Measurements from ENCODE around the gene USP25.

Gene USP25

DNA sequence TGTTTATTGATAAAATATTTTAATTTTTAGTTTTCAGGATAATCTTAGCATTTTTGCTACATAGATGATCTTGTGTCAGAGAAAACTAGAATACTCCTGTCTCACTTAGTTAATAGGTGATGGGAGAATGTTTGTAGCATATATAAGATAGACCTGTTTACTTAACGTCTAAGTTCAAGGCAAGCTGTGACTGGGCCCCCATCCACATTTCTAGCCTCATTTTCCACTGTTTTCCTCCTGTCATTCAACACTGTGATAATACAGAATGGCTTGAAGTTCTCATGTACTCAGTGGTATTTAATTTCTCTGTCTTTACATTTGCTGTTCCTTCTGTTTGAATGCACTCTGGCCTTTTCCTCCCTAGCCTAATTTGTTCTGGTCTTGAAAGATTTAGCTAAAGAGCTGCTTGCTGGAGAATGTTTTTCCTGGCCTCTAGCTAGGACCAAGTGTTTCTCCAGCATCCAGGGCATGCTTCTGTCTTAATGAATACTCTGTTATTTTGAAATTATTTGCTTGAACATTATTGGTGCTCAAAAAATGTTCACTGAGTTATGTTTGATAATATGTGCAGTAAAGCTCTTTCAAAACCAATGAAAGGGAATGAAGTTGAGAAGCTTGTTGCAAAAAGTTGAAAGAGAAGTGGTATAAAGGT, 37.3 kb downstream of the USP25 start:
- DNase-seq = no peak

DNA sequence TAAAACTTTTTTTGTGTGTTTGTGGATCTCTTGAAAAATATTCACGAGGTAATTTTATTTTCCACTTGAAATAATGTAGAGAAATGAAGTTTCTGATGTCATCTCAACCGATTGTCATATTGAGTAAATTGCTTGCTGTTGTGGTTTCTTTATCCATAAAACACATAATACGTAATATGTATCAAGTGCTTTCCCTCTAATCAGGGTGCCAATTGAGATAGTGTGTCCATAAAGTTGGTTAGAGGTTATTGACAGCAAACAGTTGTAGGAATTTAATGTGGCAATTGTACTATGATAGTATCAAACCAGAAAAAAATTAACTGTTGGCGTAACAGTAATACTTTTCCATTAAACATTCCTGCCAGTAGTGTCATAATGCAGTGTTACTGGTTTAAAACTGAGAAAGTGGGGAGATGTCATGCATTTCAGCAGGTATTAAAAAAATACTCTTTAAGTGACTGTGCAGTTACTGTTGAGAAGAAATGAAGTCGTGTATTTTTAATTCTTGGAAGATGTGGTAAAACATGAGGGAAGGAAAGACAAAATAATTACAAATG, 38.3 kb downstream of the USP25 start:
- DNase-seq = no peak

DNA sequence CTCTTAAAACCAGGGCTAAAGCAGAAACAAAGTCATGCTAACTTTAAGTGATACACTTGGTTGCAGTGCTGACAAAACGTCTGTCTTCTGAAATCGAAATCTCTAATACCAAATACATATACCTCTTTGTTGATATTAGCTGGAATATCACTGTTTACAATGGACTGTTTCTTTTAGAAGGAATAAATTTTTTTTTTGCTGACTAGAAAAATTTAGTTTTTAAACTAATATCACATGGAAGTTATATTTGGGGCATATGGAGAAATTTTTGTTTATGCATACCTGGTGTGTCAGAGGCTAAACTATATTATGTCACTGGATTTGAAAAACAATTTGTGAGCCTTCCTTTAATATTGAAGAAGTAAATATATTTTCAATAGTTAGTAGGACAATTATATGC, 39.1 kb downstream of the USP25 start:
- no peak for DNase-seq

DNA sequence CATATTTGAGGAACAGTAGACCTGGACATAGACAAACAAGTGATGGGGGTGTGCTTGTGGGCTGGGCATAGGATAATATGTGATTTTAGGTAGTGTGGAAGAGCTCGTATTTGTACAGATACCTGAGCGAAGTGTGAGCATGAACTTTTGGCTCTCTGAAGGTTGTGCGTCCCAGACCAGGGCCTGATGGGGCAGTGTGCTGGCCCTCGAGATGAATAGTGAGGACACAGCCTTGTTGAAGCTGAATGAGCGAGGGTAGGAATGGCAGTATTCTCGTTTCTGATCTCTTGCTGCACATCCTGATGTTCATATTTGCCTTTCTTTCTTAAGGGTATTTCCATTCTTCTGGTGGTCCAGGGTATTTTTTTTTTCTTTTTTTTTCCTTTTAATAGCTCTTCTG, 41.5 kb downstream of the USP25 start:
- DNase-seq = no peak

DNA sequence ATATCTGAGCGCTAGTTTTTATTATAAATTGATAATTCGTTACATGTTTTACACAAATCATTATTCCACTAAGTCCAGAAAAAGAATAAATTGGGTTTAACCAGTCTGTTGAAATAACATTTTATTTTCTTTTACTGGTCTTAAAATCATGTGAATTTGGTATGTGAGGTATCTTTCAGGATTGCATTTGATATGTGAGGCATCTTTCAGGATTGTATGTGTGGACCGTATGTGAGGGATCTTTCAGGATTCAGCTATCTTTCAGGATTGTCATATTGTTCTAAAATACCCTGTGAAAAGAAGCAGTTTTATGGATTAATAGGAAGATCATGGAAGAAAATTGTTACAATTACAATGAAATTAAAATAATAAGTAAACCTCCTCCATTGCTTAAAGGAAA, 42.9 kb downstream of the USP25 start:
- no peak for DNase-seq

DNA sequence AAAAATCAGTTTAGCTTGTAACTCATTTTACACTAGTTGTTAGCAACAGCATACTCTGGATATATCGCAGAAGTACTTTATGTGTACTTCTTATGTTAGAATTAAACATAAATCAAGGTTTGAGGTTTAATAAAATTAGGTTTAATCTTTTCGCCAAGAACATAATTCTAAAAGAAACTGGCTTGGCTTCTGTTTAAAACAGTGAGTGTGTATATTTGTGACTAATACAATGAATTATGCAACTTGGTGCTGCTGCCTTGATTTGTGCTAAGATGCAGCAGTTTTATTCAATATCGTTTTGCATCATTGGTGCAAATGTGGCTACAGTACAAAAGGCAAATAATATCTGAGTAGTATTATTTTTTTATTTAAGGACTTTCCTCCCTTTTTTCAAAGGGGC, 44.8 kb downstream of the USP25 start:
- no peak for DNase-seq

DNA sequence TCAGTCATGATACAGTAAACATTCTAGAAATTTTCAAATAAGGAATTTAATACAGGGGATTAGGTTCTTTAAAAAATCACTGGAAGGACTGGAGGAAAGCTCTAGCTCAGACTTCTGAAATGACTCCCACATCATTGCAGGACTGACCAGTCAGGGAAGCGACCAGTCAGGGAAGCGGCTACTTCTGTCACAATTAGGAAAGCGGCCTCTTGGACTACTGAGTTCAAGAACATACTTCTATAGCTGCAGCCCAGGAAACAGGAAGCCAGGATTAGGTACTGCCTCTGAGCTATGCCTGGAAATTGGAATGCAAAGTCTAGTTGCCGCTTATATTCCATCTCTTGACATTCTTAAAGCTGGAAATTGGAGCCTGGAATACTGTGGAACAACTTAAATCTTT, 45.5 kb downstream of the USP25 start:
- DNase-seq = no peak

DNA sequence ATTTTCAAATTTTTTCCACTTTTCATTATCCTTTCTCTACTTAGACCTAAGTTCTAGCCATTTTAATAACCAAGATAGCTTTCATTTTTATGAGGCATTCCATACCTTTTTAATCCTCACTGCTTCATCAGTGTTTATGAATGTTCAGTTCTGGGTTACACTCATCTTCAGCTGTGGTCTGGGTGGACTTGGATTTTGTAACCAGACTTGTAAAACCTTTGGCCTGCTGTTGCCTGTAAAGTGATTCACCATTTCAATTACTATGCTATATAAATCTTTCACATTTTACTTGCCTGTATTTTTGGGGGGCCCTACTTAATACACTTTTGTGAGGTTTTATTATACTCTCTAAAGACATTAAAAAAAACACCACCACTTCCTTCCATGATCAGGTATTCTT, 46.2 kb downstream of the USP25 start:
- no peak for DNase-seq

DNA sequence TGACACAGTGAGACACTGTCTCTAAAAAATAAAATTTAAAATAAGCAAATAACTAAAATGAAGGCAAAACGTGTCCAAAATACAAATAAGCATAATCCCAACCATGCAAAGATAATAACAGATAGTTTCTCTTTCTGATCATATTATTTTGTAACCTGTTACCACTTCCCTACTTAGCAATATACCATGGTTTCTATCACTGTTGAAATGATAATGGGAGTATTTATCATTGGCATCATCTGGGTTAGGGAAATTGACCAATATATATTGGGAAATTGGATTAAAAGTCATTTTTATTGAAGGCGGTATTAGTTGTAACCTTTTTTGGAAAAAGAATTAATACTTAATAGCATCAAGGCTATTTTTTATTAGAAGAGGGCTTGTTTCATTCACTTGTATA, 47.0 kb downstream of the USP25 start:
- no peak for DNase-seq

DNA sequence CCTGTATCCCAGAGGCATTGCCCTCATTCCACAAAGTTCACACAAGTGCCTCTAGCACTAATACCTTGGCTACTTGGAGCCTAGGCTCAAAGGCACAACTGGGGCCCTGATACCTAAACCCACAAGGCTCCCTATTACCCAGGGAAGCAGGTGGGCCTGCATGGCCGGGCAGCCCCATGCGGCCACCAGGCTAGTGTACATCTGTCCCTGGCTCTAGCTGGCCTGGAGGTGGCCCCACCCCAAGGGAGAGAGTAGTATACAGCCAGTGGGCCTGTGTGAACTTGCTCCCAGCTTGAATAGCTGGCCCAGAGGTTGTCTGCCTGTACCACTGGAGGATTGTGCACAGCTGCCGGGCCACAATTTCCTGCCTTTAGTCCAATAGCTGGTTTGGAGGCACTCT, 52.2 kb downstream of the USP25 start:
- DNase-seq = no peak

DNA sequence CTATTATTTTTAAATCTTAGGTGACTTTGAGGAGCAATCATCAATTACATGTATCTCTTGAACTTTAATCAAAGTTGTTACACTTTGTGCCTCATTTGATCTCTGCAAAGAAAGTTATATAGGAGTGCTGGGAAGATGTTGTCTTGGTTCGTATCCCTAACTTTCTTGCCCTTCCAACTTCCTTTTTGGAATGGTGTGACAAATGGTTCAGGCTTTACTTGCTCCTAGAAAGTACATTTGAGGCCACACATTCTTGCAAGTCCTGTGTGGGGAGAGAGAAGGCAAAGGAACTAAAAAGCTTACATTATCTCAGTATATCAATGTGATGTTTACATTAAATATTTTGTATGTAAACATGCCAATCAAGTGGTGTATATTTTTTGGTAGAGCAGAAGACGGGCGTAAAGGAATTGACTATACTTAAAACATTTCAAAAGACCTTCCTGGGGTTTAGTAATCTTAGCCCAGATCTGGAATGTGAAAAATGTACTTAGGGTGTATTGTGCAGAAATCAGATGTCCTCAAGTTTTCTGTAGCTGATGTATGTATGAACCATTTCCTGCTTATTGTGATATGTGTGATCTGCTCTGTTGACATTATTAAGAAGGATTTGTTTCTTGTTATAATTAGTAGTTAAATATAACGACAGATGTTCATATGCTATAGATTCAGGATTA, 59.2 kb downstream of the USP25 start:
- no peak for DNase-seq

DNA sequence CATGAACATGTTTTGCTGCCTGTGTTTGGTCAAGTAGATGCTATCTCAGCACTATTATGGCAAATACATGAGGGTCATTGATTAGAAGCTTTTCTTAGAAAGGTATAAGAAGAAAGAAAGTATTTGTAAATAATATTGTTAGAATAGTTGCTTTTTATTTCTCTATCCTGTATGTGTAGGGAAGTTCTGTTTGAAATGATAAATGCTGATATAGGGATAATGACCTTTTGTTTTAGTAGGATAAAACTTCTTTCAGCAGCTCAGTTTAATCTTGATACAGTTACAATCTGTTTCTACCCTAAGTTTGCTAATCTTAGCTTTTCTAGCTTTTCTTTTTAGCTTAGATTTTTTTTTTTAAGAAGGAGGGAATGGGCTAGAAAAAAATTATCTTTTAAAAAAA, 63.3 kb downstream of the USP25 start:
- no peak for DNase-seq

DNA sequence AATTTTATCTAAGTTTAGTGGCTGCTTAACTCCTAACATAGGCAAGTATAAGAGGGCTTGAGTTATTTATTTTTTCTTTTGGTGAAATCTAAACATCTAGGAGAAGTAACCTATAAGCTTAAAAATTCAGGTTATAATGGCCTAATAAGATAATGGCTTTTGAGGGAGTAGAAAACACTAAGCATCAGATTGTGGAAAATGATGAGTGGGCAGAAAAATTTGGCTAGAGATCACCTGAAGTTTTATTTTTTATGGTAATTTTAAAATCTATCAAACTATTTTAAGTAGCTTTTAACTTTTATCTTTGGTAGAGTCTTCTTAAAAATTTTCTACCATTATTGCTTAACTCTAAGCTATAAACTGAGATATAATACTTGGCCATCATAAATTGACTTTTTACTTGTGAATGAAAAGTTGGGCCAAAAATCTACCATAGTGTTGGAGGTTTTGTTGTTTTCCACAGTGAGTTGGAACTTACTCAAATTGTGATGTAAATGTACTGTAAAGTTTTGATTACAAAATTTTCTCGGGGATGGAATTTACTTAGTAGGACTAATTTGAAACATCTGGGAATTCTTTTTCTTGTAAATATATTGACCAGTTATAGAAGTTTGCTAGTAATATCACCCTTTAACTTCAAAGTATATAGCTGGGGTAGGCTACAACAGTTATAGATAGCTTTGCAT, 63.9 kb downstream of the USP25 start:
- DNase-seq = no peak

DNA sequence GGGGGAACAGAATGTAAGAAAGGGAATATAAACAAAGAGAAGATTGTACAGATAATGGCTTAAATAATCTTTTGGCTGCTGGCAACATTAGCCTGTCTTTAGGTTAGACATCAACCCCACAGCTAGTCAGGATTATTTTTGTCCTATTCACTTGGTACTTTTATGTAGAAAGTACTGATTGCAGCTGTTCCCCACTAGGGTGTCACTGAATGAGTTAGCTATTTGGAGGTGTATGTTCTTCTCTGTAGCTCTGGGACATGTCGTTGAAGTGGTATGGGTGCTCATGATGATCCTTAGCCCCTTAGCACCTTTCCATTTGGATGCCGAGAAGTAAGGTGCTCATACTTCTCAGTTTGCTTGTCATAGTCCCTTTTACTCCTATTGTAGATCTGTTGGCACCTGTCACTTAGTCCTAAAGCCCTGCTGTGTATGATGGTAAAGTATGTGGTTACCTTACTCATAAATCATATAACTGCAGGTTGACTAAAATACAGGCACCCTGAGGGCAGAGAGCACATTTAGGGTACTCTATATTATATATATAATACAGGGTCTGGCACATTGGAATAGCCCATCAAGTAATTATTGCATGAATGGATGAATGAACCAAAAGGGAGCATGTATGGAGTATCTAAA, 64.6 kb downstream of the USP25 start:
- no peak for DNase-seq

DNA sequence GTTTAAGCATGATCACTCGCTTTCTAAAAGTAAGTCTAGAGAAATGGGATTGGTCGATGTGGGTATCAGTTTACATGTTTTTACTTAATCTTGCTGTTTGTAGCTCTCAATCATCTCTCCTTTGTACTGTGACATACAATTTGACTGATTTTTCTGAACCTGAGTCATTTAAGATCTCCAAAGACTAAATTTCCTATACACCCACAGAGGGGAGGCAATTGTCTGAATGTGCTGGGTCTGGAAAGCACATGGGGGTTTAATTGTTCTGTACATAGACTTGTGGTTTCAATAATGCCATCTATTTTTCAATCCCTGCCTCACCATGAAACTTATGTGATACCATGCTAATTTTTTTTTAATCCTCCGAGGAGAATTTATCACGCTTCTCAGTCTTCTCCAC, 65.8 kb downstream of the USP25 start:
- DNase-seq = no peak

DNA sequence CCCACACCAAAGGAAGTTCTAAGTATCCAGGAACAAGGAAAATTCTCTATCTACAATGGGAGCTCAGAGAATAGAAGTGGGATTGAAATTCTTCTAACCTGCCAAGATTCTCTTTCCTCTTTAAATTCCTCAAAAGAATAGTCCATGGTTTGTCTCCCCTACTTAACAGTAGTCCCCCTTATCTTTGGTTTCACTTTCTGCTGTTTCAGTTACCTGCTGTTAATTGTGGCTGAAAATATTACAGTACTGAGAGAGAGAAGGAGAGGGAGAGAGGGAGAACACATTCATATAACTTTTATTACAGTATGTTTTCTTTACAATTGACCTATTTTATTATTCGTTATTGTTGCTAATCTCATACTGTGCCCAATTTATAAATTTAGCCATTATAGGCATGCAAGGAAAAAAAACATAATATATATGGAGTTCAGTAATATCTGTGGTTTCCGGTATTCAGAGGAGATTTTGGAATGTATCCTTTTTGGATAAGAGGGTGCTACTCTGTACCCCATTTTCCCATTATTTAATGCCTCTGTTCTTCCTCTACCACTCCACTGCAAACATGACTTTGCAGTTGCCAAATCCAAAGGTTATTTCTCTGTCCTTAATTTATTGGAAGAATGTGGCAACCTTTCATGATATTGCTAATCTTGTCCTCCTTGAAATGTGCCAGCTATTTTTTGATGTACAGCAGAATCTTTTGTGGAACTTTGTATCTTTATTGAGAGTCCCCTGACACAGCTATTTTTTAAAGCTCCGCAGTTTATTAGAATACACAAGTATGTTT, 68.0 kb downstream of the USP25 start:
- DNase-seq = no peak

DNA sequence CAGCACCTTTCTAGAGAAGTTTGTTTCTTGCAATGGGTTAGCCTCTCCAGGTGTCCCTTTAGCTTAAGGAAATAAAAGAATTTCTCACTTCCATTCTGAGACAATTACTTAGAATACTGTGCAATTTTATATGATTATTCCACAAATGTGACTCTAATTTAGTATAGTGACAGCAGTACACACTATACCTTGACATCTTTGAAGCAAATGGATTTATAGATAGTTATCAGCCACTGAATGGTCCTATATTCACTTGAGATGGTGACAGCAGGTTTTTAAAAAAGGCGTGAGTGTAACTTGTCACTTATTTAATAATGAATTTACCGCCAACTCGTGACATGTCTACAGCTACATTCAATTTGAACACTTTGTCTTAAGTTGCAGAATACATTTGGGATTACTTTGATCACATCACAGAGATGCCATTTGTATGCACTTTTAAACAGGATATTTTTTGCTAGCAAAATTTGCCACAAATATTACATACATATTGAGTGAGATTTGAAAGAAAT, 71.6 kb downstream of the USP25 start:
- no peak for DNase-seq

DNA sequence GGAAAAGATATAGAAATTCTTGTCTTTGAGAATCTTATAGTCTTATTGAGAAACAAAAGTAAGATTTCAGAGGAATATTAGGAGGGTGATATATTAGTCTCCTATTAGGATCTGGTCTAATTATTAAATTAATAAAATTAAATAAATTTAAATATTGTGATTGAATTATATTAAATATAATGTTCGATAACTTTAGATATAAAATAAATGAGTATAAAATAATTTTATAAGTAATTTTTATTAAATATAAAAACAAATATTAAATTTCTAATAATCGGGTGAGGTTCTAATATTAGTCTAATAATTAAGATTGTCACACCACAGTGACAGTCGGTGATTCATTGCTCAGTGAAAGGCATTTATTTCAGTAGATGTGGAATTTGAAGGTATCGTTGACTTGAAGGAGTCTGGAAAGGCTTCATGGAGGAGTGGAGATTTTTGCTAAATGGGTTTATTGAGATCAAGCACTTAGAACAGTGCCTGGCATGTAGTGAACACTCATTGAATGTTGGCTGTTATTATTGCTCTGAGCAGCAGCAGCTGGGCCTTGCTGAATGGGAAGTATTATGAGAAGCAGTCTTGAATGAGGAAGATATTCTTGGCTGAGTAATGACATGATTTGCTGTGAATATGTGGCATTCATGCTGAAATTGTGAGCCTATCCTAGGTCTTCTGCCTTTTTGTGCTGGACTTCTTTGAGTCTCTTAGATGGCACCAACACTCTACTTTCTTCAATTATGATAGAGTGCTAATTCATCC, 74.6 kb downstream of the USP25 start:
- no peak for DNase-seq

DNA sequence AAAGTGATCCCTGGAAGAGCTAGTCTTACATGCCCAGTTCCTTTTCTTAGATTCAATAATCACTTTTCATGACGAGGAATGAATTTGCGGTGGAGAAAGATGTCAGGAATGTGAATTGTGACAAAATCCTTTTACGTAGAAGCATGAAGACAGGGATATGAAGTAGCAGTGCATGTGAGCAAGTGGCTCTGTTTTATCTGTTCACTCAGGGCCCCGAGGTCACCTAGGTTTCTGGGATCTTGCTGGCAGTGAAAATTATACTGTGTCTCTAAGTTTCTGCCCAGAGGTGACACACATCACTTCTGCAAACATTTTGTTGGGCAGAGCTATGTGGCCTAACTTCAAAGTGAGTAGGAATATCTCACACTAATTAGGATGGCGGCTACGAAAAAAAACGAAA, 79.3 kb downstream of the USP25 start:
- DNase-seq = no peak

DNA sequence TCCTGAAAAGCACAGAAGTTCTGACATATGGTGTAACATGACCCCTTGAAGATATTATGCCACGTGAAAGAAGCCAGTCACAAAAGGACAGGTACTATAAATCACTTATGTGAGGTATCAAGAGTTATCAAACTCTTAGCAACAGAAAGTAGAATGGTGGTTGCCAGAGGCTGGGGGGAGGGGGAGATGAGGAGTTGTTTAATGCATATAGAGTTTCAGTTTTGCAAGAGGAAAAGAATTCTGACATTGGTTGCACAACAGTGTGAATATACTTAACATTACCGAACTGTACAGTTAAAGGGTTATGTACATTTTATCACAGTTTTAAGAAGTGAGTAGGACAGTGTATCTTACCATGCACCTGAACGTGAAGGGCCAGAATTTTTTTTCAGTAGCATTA, 80.0 kb downstream of the USP25 start:
- no peak for DNase-seq

DNA sequence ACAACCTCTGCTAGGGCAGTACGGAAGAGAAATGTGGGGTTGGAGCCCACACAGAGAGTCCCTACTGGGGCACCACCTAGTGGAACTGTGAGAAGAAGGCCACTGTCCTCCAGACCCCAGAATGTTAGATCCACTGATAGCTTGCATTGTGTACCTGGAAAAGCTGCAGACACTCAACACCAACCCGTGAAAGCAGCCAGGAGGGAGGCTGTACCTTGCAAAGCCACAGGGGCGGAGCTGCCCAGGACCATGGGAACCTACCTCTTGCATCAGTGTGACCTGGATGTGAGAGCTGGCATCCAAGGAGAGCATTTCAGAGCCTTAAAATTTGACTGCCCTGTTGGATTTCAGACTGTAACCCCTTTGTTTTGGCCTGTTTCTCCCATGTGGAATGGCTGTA, 85.5 kb downstream of the USP25 start:
- no peak for DNase-seq

DNA sequence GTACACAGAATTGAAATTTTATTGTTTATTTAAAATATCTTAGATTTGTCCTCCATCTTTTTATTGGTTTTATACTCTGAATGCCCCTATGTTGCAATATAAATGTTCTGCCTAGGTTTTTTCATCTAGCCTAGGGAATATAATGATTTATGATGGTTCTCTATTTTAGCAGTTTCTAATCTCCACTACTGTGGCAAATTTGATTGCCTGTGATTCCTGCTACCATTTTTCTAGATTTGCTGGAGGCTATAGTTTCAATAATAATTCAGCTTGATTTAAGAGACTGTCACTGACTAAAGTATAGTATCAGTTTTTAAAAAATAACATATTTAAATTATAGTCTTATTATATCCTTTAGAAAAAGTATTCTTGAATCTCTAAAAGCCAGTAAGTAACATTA, 90.5 kb downstream of the USP25 start:
- no peak for DNase-seq
